K562 (cell line): Measurements from ENCODE around the gene NRXN3.

Experiments
- EGR1 ChIP-seq: fragments of 450-650 bp; conservative IDR thresholded peaks from 2 replicates; pipeline ENCODE4 v1.6.1; 2017; ENCODE audit warnings: mild to moderate bottlenecking
- POLR2A ChIP-seq: fragments of 450-650 bp; conservative IDR thresholded peaks from 2 replicates; pipeline ENCODE4 v1.6.1; 2016
- RNF2 ChIP-seq: sonication (generic); IDR thresholded peaks from 2 replicates; pipeline ENCODE4 v1.6.1; 2016
- SIN3A ChIP-seq, 2 experiments: fragments of 150-350 bp in 1 of 2; IDR thresholded peaks; 2 replicates each; pipeline ENCODE4 v1.6.1; 2011 to 2016; ENCODE audit warnings: borderline replicate concordance in 2 of 2, low read depth in 2 of 2, low read length in 2 of 2, mild to moderate bottlenecking in 2 of 2, moderate library complexity in 2 of 2; ENCODE audit not compliant: control insufficient read depth in 1 of 2
- TF ChIP-seq, protein P1 (sequence below), 3 experiments: IDR thresholded peaks in 2 of 3; conservative IDR thresholded peaks in 1 of 3; 2 replicates each; pipeline ENCODE4 v1.5.1; 2011 to 2012; ENCODE audit warnings: low read length in 3 of 3, mild to moderate bottlenecking in 3 of 3, control low read depth in 2 of 3, improper control_type of control experiment in 1 of 3, inconsistent platforms in 1 of 3, low read depth in 1 of 3, mixed read lengths in 1 of 3, moderate library complexity in 1 of 3; ENCODE audit not compliant: insufficient read depth in 2 of 3
- TF ChIP-seq, protein P2 (sequence below): sonication (generic); formaldehyde crosslinking; IDR thresholded peaks from 2 replicates; pipeline ENCODE4 v1.8.0; 2023; ENCODE audit warnings: missing genetic modification reagents, mild to moderate bottlenecking, borderline replicate concordance

DNA sequence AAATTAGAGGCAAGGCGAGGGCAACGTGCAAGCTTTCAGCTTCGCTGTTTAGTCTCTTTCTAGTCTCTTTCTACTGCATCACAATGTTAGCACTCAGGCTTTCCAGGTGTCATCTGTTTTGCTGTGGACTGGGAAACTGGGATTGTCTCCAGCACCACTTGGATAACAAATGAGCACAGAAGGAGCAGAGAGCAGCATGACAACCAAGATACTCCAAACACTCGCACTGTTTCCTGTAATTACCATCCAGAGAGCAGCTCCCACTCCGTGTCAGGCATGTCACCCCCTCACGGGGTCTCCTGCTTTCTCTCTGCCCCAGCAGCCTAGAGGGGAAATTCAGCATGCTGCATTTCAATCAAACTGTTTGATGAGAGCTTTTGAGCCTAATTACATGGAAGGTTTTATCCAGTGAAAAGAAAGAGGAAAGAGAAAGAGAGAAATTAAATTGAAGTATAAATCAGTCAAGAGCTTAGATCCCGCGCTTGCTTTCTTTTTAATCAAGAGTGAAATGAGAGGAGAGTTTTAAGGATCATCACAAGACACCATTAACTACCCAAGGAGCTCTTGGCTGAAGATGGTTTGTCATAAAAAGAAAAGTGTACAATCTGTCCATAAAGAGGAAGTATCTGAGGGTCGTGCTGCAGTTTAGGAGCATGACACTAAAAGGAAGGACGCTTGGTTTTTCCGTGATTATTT is 1123.5 kb downstream of the NRXN3 start:
- TF ChIP-seq EGR1 (no peak), RNF2 (no peak), SIN3A (IDR thresholded peaks at IDR 0.05; ENCODE audit: borderline replicate concordance in 2 of 2, control insufficient read depth in 1 of 2, low read depth in 2 of 2, low read length in 2 of 2) (no peak), POLR2A (no peak)
- TF ChIP-seq, protein P1, sequence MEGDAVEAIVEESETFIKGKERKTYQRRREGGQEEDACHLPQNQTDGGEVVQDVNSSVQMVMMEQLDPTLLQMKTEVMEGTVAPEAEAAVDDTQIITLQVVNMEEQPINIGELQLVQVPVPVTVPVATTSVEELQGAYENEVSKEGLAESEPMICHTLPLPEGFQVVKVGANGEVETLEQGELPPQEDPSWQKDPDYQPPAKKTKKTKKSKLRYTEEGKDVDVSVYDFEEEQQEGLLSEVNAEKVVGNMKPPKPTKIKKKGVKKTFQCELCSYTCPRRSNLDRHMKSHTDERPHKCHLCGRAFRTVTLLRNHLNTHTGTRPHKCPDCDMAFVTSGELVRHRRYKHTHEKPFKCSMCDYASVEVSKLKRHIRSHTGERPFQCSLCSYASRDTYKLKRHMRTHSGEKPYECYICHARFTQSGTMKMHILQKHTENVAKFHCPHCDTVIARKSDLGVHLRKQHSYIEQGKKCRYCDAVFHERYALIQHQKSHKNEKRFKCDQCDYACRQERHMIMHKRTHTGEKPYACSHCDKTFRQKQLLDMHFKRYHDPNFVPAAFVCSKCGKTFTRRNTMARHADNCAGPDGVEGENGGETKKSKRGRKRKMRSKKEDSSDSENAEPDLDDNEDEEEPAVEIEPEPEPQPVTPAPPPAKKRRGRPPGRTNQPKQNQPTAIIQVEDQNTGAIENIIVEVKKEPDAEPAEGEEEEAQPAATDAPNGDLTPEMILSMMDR (IDR thresholded peaks at IDR 0.05 in 2 of 3, conservative IDR thresholded peaks at IDR 0.05 in 1 of 3; ENCODE audit: insufficient read depth in 2 of 3, low read depth in 1 of 3, low read length in 3 of 3): no peak
- TF ChIP-seq, protein P2, sequence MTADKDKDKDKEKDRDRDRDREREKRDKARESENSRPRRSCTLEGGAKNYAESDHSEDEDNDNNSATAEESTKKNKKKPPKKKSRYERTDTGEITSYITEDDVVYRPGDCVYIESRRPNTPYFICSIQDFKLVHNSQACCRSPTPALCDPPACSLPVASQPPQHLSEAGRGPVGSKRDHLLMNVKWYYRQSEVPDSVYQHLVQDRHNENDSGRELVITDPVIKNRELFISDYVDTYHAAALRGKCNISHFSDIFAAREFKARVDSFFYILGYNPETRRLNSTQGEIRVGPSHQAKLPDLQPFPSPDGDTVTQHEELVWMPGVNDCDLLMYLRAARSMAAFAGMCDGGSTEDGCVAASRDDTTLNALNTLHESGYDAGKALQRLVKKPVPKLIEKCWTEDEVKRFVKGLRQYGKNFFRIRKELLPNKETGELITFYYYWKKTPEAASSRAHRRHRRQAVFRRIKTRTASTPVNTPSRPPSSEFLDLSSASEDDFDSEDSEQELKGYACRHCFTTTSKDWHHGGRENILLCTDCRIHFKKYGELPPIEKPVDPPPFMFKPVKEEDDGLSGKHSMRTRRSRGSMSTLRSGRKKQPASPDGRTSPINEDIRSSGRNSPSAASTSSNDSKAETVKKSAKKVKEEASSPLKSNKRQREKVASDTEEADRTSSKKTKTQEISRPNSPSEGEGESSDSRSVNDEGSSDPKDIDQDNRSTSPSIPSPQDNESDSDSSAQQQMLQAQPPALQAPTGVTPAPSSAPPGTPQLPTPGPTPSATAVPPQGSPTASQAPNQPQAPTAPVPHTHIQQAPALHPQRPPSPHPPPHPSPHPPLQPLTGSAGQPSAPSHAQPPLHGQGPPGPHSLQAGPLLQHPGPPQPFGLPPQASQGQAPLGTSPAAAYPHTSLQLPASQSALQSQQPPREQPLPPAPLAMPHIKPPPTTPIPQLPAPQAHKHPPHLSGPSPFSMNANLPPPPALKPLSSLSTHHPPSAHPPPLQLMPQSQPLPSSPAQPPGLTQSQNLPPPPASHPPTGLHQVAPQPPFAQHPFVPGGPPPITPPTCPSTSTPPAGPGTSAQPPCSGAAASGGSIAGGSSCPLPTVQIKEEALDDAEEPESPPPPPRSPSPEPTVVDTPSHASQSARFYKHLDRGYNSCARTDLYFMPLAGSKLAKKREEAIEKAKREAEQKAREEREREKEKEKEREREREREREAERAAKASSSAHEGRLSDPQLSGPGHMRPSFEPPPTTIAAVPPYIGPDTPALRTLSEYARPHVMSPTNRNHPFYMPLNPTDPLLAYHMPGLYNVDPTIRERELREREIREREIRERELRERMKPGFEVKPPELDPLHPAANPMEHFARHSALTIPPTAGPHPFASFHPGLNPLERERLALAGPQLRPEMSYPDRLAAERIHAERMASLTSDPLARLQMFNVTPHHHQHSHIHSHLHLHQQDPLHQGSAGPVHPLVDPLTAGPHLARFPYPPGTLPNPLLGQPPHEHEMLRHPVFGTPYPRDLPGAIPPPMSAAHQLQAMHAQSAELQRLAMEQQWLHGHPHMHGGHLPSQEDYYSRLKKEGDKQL (CRISPR knock-in tag): no peak
